Activated CD8-positive, alpha-beta memory T cell treated with anti-CD3 and anti-CD28 coated beads, Interleukin-2, amount 50 U/mL, for 4 hours (primary cell): Measurements from ENCODE around the gene HTR4.
"Not testable (repeated sequence)": the region's sequence is repeated elsewhere in the genome, so short reads cannot be mapped to it uniquely, and the experiment has no call there.

Experiments
- DNase-seq: peaks from one replicate; pipeline ENCODE4 v3.0.0-alpha.2; 2020

HTR4 gene

GRCh38 chr5:148653836-148654781, at the start of gene HTR4:
Gene HTR4 (minus strand): TSS chr5:148654527. CDS start chr5:148637014, 17,513 bp downstream.
- DNase-seq = no peak

GRCh38 chr5:148702019-148702596, 47.8 kb upstream of the HTR4 start:
- DNase-seq = no peak

- DNase-seq = no peak
Observed at GRCh38 chr5:148699028-148699427, 44.7 kb upstream of the HTR4 start.

- DNase-seq = no peak
Observed at GRCh38 chr5:148697809-148698196, 43.5 kb upstream of the HTR4 start.

GRCh38 chr5:148697180-148697808, 43.0 kb upstream of the HTR4 start:
- no peak for DNase-seq

- DNase-seq = no peak
Observed at GRCh38 chr5:148696187-148697036, 42.1 kb upstream of the HTR4 start.

- no peak for DNase-seq
Observed at GRCh38 chr5:148690945-148691344, 36.6 kb upstream of the HTR4 start.

GRCh38 chr5:148688787-148689186, 34.5 kb upstream of the HTR4 start:
- no peak for DNase-seq

GRCh38 chr5:148687871-148688270, 33.5 kb upstream of the HTR4 start:
- no peak for DNase-seq

GRCh38 chr5:148687427-148687826, 33.1 kb upstream of the HTR4 start:
- no peak for DNase-seq

GRCh38 chr5:148686660-148687059, 32.3 kb upstream of the HTR4 start:
- no peak for DNase-seq

- no peak for DNase-seq
Observed at GRCh38 chr5:148685520-148686134, 31.3 kb upstream of the HTR4 start.

- no peak for DNase-seq
Observed at GRCh38 chr5:148684528-148684927, 30.2 kb upstream of the HTR4 start.

- no peak for DNase-seq
Observed at GRCh38 chr5:148683651-148684050, 29.3 kb upstream of the HTR4 start.

- no peak for DNase-seq
Observed at GRCh38 chr5:148682058-148683026, 28.0 kb upstream of the HTR4 start.

GRCh38 chr5:148681157-148682057, 27.1 kb upstream of the HTR4 start:
- no peak for DNase-seq

- DNase-seq = not testable (repeated sequence)
Observed at GRCh38 chr5:148673704-148674103, 19.4 kb upstream of the HTR4 start.

- DNase-seq = no peak
Observed at GRCh38 chr5:148666353-148666752, 12.0 kb upstream of the HTR4 start.

- no peak for DNase-seq
Observed at GRCh38 chr5:148665431-148665830, 11.1 kb upstream of the HTR4 start.

- DNase-seq = no peak
Observed at GRCh38 chr5:148663509-148663908, 9.2 kb upstream of the HTR4 start.
